Measurements from ENCODE around the gene TTI1. TPM values are rescaled to one million over a fixed set of nuclear protein-coding genes. Genes with fewer than 3 reads are reported as not detected.

Gene TTI1
- total RNA-seq, 1 experiment from 2014 or later: 33.5 TPM

GRCh38 chr20:37988306-37988954 is 44.8 kb downstream of the TTI1 start:
- peak; percentile 92 for DNase-seq (ENCODE audit: low read depth)

- no peak for DNase-seq (ENCODE audit: low read depth)
These were observed 45.5 kb downstream of the TTI1 start for GRCh38 chr20:37987602-37988290.

DNA sequence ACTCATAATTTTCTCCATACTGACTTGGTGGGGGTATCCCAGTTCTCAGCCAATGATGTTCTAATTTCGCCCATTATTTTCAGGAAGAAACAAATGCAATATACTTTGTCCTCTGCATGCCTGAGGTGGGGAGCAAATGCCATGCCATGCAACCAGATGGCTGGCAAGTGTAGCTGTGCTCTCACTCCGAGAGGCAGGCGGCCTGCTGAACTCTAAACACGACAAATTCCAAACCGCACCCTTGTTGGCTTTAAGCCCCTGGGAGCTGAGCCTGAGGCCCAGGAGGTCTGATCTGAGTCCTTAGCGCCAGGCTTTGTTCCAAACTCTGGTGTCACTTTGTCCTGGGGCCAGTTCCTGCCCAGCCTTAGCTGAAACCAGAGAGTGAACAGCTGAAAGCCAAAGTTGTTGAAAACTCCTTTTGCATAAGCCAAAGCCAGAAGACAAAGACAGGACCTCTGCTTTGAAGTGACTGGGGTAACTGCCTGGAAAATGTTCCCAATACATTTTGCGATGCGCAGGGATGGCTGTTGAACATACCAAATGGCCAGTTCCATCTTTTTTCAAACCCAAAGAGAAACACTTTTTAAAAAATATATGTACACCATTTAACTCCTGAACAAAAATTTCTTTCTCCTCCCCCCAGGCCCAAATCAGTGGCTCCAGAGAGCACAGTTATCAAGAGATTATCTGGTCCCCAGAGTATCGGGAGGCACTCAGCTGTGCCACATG is 46.2 kb downstream of the TTI1 start:
- DNase-seq (ENCODE audit: low read depth): peak; percentile 80

DNA sequence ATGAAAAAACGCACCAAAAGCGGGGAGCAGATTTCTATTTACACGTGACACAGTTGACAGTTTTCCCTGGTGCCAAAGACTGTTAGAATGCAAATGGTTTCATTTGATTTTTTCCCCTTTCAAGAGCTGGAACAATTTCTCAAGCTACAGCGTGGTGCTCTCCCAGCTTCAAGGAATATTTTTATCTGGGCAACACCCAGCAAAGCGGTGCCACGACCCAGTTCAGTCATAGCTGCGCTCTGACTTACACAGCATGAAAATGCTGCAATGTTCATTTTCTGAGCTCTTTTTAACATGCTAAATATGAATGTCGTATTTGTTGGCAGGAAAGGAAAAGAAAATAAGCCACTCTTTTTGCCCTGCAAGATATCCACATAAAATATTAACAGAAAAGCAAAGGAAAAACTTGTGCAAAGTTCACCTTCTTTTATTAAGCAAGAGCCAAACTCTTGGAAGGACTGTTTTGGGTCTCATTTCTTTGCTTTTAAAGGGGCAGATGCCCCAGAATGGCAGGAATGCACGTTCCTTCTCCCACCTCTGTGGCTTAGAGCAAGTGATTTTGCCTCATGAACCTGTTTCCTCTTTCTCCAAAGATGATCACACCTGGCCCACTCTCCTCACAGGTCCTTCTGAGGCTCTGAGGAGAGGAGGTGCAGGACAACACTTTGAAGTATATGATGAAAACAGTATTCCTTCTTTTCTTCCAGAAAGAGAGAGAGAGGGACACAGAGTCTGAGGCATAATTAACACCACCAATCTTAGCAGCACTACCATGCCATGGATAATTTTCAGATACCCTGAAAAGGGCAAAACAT is 47.0 kb downstream of the TTI1 start:
- DNase-seq (ENCODE audit: low read depth): no peak

- no peak for DNase-seq (ENCODE audit: low read depth)
These were observed 49.1 kb downstream of the TTI1 start for GRCh38 chr20:37984018-37984785.

- DNase-seq (ENCODE audit: low read depth): no peak
These were observed 50.0 kb downstream of the TTI1 start for GRCh38 chr20:37983286-37983685.

GRCh38 chr20:37981568-37981967 is 51.7 kb downstream of the TTI1 start:
- no peak for DNase-seq (ENCODE audit: low read depth)

GRCh38 chr20:37980876-37981275 is 52.4 kb downstream of the TTI1 start:
- no peak for DNase-seq (ENCODE audit: low read depth)

- DNase-seq (ENCODE audit: low read depth): no peak
These were observed 52.9 kb downstream of the TTI1 start for GRCh38 chr20:37980383-37980782.

DNA sequence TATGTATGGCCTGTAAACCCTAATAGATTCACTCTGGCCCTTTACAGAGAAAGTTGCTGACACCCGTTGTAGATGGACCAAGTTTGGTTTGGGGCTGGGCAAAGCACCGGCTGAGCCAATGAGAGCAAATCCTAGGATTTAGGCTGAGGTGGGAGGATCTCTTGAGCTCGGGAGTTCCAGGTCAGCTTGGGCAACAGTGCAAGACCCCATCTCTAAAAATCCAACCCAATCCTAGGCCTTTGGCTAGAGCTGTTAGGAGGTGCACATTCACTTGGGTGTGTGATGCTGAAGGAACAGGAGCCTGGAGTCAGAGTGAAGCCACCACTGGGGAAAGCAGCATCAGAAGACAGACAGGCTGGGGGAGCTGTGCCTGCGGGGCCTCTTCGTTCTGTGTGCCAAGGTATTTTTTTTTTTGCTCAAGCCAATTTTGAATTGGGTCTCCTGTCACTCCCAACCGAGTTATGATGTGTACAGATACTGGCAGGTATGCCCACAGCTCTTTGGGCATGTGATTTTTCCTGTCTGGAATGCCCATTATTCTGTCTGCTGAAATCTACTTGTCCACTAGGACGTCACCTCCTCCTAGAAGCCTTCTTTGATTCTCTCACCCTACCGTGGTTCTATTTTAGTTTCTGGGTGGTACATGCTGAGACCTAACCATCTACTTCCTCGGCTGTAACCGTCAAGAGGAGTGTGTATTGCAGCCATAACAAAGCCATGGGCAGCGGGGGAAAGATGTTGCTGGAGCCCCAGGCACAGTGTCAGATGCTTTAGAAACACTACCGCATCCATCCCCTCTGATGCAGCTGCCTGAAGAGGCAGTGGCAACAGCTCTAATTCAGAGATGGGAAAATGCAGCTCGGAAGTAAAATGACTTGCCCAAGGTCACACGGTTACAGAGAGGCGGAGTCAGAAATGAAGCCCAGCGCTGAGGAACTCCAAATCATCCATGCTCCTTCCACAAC is 54.0 kb downstream of the TTI1 start:
- DNase-seq (ENCODE audit: low read depth): no peak

- DNase-seq (ENCODE audit: low read depth): no peak
These were observed 55.5 kb downstream of the TTI1 start for GRCh38 chr20:37977786-37978185.

GRCh38 chr20:37977338-37977737 is 55.9 kb downstream of the TTI1 start:
- DNase-seq (ENCODE audit: low read depth): no peak

DNA sequence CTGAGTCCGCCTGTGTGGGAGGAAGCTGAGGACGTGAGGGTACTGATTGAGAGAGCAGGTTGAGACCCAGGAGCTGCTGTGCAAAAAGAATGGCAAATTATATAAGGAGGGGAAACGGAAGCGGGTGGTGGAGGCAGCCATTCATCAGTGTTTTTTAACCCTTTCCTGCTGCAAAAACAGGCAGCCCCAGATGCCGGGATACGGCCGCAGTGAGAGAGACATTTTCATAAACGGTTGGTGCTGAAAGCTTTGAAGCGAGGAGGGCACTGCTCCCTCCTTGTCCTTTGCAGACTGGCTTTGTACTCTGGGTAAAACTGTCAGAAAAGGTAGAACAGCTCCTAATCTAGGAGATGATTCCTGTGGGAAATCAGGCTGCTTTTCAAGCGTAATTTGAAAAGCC is 56.4 kb downstream of the TTI1 start:
- no peak for DNase-seq (ENCODE audit: low read depth)

DNA sequence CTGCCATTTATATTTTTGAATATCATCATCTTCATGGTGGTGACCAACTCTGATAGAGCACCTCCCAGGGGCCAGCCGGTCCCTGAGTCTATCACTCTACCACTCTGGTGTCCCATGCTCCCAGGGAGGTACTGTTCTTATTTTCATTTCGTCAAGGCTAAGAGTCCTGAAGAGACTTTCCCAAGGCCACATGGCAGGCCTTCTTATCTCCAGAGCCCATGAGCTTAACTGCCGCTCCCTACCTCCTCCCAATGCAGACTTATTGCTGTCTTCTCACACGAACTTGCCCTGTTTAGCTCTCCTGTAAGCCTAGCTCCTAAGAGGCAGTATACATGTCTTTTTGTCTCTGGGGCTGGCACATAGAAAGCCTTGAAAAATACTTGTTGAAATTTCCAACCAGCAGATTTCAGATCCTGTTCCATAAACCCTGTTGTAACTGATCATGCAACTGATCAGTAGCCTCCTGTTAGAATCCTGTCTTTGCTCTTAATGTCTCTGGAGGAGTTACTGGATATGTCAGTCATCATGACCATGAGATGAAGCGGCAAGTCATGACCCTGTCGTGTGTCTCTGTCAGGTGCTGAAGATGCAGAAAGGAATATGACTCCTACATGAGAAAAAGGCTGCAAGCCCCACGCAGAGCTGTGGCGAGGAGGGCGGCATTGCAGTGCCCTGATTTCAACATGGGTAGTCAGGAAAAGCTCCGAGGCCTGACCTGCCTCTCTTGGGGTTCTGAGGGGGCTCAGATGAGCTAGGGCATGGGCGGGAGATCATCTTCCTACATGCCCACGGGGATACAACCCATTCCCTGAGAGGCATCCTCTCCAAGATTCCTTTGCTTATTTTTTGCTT is 60.0 kb downstream of the TTI1 start:
- no peak for DNase-seq (ENCODE audit: low read depth)

GRCh38 chr20:37972256-37973058 is 60.8 kb downstream of the TTI1 start:
- no peak for DNase-seq (ENCODE audit: low read depth)

- DNase-seq (ENCODE audit: low read depth): no peak
These were observed 61.6 kb downstream of the TTI1 start for GRCh38 chr20:37971561-37972127.

- DNase-seq (ENCODE audit: low read depth): no peak
These were observed 62.4 kb downstream of the TTI1 start for GRCh38 chr20:37970856-37971245.
